ENCODE results near the gene RND3.

- TF ChIP-seq CTCF (conservative IDR thresholded peaks at IDR 0.05) (no peak), ZFX (IDR thresholded peaks at IDR 0.05) (no peak)
Observed at GRCh38 chr2:150438041-150438440, 49.4 kb downstream of the RND3 start.
